ENCODE data around the gene ADAMTS17.

Gene ADAMTS17

DNA sequence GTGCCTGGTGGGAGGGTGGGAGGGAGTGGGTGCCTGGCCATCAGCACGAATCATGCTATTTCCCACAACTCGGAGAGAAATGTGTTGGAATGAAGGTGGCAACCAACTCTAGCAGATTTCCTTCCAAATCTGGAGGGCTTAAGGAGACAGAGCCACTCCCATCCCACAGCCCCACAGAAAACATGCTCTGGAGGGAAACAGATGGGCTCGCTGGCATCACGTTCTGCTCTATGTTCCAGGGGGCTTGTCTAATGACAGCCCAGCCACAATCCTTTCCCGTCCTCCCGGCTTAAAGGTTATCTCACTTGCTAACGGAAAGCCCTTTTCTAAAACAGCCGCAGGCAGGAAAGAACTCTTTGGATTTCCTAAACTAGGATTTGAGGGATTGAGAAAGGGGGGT lies 65.3 kb downstream of the ADAMTS17 start:
- DNase-seq (ENCODE audit: low spot score), result no peak

DNA sequence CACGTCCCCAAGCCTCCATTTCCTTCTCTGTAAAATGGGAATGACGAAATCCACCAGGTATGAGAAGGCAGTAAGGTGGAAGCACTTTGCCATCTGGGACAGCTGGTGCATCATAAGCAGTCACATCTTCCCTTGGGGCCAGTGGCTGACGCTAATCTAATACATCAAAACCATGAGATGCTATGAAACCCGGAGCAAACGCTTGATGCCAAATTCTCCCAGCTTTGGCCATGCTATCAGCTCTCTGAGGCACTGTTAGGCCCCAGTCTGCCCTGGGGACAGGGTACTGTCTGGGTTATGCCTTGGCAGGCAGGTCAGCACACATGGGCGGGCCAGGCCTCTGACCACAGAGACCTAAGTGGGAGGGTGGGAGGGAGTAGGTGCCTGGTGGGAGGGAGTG lies 66.1 kb downstream of the ADAMTS17 start:
- DNase-seq (ENCODE audit: low spot score), result no peak

DNA sequence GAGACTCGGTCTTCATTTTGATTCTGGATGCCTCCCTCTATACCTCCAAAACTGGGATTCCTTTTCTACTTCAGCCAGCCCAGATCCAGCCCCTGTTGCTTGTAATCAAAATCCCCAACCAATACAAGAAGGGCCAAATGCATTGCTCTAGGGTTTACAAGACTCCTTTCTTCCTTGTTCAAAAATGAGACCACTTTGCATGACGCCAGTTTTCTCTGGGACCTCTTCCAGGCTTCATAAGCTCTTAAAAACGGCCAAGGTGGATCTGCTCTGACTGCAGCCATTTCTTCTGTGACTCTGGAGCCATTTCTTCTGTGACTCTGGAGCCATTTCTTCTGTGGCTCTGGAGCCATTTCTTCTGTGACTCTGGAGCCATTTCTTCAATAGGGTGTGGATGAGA lies 71.9 kb downstream of the ADAMTS17 start:
- no peak for DNase-seq (ENCODE audit: low spot score)

DNA sequence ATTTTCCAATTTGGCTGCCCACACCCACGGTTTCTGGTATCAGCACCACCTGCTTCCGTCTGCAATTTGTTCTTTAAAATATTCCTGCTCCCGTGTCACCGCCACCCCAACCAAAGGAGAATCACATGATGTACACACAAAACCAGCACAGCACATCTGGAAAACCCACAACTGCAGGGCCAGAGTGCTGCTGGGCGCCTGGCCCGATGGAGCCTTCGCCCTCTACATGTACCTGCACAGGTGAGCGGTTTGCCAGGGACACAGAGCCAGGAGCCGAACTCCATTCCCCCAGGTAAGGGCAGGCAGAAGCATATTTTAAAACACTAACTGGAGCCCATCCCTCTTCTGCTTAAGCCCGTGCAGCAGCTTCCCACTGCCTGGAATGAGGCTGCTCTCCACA lies 75.6 kb downstream of the ADAMTS17 start:
- no peak for DNase-seq (ENCODE audit: low spot score)

DNA sequence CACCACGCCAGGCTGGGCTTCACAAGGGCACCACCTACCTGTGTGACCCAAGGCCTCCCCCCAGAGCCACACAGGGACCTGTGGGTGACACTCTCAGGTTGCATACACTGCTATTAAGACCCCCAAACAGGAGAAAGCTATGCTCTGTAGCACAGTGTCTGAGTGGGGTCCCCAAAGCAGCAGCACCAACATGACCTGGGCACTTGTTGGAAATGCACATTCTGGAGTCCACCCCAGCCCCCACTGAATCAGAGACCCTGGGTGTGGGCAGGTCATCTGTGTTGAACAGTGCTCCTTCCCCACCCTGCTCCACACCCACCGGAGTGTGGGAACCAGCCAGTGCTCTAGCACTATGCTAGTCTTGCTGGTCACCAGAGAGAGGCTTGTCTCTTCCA lies 76.1 kb downstream of the ADAMTS17 start:
- DNase-seq (ENCODE audit: low spot score), result no peak

DNA sequence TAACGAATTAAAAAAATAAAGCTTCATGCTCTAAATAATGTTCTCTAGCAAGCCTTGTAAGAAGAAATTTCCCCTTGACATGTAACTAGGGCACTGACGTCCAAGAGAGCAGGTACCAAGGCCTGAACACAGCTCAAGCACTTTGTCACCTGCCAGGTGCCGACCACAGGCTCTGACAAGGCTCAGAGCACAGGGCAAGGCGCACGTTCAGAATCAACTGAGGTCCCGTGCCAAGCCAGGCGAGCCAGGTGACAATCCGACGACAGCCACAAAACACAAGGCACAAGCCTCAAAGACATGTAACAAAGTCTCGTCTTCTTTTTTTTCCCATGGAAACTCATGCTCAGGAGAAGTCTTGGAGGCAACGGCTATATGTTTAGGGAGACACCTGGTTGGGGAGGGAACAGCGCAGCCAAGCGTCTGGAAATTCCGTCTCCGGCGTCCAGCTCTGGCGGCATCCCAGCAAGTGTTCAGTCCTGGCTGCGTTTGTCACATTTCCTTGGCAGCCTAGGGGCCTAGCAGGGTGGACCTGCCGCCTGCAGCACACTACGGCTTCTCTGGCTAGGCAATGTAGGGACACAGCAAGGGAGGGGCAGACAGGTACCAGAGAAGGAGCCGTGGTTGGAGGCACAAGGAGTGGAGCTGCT lies 76.7 kb downstream of the ADAMTS17 start:
- no peak for DNase-seq (ENCODE audit: low spot score)

DNA sequence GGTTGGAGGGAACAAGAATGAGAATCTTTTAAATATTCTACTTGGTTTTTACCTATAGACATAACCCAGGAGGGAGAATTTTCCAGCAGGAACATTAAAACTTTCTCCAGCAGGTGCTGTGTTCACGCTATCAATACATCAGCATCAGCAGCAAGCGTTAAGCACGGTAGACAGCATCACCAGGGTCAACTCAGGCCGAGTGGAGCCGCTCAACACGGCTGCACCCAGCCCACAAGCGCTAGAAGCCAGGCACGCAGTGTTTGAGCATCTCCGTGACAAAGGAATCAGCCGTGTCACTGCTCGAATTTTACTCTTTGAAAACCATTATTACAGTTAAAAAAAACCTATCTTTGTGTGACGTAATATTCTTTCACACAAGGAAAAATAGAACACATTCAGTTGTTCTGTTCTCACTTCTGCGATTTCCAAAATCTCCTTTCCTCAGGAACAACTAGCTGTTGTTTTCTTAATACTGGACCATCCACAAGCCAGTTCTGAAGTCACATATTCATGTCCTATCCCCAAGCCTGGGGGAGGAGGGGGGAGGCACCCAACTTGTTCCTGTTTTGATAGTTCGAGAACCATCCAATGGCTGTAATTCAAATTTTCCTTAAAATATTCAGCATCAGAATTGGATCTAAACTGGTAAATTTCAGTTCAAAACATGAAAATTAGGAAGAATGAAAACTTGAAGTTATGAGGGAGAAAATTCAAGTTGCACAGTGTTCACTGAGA lies 77.9 kb downstream of the ADAMTS17 start:
- DNase-seq (ENCODE audit: low spot score), result no peak

DNA sequence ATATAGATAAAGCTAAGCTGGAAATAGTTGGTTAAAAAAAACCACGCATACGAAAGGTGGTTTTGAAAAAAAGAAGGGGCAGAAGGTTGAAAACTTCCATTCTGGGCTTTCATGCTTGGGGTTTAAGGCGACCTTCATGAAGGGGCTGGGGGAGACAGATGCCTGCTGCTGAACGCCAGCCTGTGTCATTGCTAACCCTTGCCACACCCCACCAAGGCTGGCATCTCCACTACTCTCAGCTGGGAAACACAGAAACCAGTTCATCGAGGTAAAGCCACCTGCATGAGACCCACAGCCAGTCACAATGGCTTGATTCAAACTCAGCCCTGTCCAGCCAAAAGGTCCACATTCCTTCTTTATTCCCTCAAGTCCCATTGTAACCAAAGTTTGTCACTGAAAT lies 78.7 kb downstream of the ADAMTS17 start:
- no peak for DNase-seq (ENCODE audit: low spot score)

DNA sequence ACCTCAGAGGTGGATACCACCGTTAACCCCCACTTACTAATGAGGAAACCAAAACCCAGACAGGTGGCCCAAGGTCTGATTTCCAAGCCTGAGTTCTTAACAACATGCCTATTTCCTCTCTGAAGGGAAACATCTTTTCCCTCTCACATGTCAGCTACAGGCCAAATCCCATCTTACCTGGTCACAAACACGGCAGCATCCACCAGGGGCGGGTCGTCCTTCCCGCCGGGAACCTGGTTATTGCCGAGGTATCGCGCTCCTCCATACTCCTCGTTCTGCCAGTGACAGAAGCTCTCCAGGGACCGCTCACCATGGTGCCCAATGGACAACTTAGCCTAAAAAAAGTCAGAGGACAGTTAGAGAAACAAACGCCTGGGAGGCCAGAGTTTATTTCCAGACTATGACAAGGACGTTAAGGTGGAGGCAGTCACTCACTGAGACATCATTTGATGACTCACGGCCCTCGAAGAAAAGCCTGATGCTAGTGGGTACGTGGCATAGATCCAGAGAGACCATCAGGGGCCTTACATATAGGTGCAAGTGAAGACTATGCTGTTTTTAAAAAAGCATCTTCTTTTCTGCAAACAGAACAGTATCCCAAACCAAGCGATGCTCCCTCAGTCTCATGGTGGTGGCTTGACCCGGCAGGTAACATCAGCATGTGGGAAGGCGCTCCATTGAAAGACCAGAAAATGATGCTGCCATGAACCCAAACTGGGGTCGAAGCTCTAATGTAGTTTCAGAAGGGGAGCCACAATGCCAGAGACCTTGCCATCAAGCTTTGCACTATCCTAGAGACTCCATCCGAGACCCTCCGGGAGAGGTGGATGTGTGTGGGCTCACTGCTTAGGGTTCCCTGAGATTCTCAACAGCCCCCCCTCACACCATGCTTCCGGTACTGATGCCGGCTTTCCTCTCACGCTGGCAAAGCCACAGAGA lies 80.2 kb downstream of the ADAMTS17 start:
- DNase-seq (ENCODE audit: low spot score), result no peak

DNA sequence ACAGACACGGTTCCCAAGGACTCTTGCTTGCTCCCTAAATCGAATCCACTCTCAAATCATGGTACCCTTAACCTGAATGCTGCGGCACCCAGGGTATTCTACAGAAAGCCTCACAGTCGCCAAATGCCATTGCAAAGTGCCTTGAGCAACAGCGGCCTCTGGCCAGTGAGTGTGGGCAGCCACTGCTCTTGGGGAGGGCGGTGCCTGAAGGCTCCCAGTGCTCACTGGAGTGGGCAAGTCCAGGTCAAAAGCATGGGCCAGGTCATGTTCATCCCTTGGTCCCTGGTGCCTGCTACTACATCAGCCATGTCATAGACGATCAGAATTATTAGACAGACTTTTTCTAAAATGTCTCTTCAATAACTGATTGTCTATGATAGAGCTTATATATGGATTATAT lies 82.5 kb downstream of the ADAMTS17 start:
- no peak for DNase-seq (ENCODE audit: low spot score)

DNA sequence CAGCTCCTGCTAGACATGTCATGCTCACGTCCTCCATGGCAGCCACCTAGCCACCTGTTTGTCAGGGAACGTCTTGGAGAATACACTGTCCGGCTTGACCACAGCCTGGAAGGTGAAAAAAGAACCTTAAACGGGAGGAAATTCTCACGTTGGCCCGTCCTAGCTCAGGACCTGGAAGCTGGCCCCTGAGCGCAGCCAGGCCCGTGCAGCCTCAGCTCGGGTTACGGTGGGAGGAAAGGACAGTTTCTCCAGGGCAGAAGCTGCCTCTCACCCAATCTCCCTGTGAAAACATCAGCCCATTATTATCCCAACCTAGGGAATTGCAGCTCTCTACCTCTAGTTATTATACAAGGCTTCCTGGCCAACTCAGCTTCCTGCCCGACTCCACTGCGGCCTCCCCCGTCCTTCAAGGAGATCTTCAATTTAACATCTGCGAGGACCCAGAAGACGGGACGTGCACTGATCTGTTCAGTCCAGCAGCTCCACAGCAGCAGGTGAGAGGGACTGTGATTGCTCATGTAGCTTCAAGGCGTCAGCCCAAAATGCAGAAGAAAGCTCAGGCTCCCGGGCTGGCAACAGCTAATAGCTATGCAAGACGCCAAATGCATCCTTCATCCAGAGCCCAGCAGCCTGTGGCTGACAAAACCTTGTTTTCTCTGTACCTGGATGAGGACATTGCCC lies 84.7 kb downstream of the ADAMTS17 start:
- DNase-seq (ENCODE audit: low spot score), result no peak

DNA sequence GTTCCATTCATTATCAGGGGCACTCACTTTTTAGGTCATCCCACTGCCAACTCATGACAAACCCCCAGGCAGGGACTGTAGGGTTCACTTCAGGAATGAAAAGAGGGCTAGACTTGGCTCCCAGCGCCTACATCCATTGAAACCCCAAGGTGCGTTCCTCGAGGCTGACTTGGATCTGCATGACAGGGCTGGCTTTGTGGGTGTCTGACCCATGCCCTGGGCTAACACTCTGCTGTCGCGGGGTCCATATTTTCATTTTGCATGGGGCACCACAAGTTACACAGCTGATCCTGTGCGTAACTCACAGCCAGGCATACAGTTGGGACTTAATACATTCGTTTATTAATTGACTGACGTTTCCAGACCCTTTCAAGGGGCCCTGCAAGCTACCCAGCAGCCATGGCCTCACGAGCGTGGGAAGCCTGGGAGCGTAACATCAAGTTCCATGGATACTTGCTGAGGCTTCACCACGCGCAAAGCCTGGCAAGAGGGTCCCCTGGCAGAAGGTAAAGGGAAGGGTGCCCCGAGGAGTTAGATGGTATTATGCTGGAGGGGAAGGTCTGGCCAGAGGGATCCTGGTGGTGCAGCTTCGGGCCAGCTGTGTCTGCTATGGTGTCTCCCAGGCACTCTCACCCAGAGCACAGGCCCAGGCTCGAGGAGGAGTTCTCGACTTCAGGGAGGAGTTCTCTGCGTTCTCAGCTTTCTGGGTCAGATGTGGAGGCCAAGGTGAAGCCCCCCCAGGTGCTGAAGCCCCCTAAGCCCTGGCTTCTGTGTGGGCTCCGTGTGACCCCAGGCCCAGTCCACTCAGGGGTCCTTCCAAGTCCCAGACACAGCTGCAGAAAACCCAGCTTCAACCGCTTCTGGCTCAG lies 85.4 kb downstream of the ADAMTS17 start:
- no peak for DNase-seq (ENCODE audit: low spot score)

DNA sequence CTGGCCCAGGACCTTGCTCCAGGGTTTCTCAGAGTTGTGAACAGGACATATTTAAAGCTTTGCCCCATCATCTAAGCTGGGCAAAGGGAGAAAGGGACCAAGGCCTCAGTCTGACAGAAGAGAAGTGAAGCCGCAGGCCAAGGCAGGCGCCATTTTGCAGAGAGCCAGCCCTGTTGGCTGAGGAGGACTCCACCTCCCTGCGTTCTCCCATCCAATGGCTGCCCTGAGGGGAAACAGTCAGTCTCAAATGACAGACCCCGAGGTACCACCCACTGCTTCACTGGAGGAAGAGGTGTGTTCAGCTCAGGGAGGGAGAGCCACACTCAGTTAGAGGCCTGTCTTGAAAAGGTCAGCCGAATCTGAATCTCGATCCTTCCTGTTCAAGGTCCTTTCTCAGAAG lies 86.1 kb downstream of the ADAMTS17 start:
- DNase-seq (ENCODE audit: low spot score), result no peak

DNA sequence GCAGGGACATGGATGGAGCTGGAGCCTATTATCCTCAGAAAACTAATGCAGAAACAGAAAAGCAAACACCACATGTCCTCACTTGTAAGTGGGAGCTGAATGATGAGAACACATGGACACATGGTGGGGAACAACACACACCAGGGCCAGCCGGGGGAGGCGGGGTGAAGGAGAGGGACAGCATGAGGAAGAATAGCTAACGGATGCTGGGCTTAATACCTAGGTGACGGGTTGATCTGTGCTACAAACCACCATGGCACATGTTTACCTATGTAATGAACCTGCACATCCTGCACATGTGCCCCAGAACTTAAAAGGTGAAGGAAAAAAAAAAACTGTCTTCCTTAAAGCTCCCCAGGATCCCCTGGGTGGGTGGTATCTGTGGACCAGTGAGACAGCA lies 87.1 kb downstream of the ADAMTS17 start:
- no peak for DNase-seq (ENCODE audit: low spot score)

DNA sequence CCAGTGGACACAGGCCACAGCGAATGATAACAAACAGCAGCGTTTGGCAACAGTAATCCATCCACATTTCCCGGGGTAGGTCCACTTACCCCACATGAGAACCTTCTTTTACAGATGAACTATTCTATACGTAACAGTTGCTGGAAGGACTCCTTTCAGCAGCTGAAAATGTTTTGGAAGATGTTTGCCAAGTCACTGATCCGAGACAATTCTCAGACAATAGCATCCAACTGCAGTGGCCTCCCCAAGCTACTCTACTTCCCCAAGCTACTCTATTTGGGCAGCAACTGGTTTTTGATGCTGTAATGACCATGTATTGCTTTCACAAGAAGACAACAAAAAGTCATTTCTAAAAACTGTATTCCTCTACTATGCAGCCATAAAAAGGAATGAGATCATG lies 87.5 kb downstream of the ADAMTS17 start:
- DNase-seq (ENCODE audit: low spot score), result no peak

DNA sequence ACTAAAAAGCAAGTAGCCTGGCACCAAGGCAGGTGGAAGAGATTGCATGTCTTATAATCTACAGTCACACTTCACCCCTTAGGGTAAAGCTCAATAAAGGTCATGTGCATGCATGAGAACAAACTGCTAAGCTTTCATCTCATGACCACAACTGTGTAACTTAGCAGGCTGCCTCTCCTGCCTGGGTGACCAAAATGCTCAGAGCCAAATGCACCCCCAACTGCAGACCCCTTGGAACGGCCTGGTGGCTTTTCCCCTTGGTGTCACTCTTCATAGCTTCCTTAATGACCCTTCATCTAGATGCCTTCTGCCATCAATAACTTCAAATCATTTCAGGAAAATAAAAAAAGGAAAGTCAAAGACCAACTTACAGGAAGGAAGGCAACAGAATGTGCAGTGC lies 88.1 kb downstream of the ADAMTS17 start:
- no peak for DNase-seq (ENCODE audit: low spot score)

DNA sequence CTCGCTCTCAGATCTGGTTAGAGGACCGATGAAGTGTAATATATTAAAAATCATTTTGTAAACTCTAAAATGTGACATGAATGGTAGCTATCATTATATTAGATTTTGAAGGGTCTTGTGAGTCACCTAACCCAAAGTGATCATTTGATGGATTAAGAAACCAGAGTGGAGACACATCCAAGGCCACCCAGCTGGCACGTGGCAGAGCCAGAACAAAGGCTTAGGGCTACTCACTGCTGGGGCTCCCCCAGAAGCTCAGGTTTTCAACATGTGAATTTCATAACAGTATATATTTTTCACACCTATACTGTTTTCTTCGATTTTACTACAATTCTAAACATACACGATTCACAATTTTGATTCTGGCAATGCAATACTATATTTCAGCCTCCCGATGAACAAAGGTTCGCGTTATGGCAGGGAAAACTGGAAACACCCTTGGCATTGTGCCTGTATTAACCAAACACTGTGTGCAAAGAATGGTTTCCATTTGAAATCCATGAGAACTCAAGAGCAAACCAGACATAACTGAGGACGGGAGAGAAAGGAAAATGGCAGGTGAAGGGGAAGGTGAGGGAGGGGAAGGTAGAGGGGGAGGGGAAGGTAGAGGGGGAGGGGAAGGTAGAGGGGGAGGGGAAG lies 88.9 kb downstream of the ADAMTS17 start:
- no peak for DNase-seq (ENCODE audit: low spot score)

DNA sequence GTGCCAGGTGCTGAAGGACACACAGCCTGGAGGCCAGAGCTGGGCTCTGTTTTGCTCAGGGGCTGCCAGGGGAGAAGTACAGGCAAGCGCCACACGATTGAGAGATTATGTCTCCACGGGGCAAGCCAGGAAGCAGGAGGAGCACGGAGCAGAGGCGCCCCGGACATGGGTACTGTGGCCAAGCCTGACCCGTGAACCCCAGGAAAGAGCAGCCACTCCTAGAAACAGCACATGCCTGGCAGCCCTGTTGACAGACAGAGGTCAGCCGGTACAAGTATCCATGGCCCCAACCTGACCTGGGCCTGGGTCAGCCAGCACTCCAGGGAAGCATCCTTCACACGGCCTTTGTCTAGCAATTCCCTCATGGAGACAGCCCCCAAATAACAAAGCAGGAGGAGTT lies 89.4 kb downstream of the ADAMTS17 start:
- DNase-seq (ENCODE audit: low spot score), result no peak

DNA sequence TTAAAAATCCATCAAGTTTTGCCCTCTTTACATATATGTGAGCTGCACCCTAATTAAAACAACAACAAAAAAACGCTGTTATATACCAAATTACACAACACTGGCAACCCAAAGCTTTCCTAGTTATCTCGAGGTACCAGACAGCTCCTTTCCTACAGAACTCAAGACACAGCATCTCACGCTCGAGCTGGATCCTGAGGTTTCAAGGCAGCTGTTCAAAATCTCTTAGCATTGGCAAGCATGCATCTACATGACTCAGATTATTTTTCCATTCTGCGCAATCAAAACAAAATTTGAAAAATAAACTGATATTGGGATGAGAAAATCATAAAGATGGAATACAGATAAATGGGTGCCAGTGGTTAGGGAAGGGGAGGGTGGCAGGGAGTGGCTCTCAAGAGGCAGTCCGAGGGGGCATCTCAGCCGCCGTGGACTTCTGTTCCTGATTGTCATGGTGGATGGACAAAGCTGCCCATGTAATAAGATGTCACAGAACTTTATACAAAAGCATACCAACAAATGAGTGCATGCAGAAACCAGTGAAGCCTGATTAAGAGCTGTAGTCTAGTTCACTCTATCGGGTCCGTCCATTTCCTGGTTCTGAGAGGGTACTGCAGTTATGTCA lies 91.5 kb downstream of the ADAMTS17 start:
- DNase-seq (ENCODE audit: low spot score), result no peak

DNA sequence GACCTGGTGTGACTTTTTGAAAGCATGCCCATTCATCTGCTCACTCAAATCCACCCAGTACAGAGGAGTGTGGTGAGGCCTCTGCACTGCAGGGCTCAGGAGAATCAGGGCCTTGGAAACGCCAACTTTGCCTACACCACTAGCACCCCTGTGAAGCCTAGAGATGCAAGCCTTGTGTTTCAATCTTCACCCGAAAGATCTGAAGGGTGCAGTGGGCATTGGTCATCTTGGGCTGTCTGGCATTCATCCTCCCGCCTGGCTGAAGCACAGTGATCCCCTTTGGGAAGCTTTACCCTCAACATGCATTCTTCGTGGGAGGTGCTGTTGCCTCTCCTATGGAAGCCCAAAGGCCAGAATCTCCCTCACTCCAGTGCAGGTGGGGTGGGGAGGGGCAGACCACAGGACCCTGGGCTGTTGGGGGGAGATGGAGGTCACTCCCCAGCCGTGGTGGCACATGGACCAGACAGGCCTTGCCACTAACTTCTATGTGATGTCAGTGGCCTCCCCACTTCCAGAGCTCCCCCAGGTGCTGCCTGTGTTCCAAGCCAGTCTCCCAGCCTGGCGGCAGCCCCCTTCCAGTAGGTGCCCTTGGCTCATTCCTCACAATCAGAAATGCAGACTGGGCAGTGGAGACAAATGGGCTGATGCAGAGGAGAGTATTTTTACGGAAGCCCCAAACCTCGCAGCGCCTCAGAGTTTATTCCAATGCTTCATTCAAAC lies 92.5 kb downstream of the ADAMTS17 start:
- DNase-seq (ENCODE audit: low spot score), result no peak
